Natural killer cell (primary cell): ENCODE data around the gene ATP10A. TPM values are rescaled to one million over a fixed set of nuclear protein-coding genes. Genes with fewer than 3 reads are reported as not detected.
A peak's percentile ranks its signal among the peaks of the same experiment; 100 is the strongest.

ENCODE experiments used
- ATAC-seq, 3 donors: fragments of 150-1000 bp in 2 of 3; fragments of 200-7000 bp in 1 of 3; cut with Tn5 transposase; 1 replicate in 1 of 3; 2 replicates in 2 of 3; pipeline ENCODE4 v1.10.0; 2021; ENCODE audit warnings: mild to moderate bottlenecking in 2 of 3, moderate library complexity in 2 of 3
- DNase-seq, 2 donors: peaks; one replicate each; pipeline versions ENCODE4 v3.0.0 to v3.0.0-alpha.2; 2013 to 2021; ENCODE audit warnings: mixed read lengths in 1 of 2
- H3K27ac ChIP-seq: one replicate; pipeline ENCODE4 v1.5.1; 2013; ENCODE audit warnings: mild to moderate bottlenecking, low read length
- H3K27me3 ChIP-seq: one replicate; pipeline ENCODE4 v1.6.1; 2013; ENCODE audit warnings: low read length; ENCODE audit not compliant: control insufficient read depth, insufficient read depth
- H3K36me3 ChIP-seq: one replicate; pipeline ENCODE4 v1.6.1; 2013; ENCODE audit warnings: low read length; ENCODE audit not compliant: control insufficient read depth, insufficient read depth
- H3K4me1 ChIP-seq: one replicate; pipeline ENCODE4 v1.6.1; 2013; ENCODE audit warnings: low read length; ENCODE audit not compliant: control insufficient read depth, insufficient read depth
- H3K4me3 ChIP-seq: one replicate; pipeline ENCODE4 v1.5.1; 2013; ENCODE audit warnings: low read length
- H3K9me3 ChIP-seq: one replicate; pipeline ENCODE4 v1.6.1; 2013; ENCODE audit warnings: low read length; ENCODE audit not compliant: control insufficient read depth, insufficient read depth
- H3K27ac Mint-ChIP-seq, 2 donors: one replicate each; pipeline ENCODE4 v1.8.0; 2022; ENCODE audit warnings: mild to moderate bottlenecking in 2 of 2, mixed read lengths in 2 of 2, moderate library complexity in 1 of 2
- H3K27me3 Mint-ChIP-seq, 2 donors: one replicate each; pipeline ENCODE4 v1.8.0; 2022; ENCODE audit warnings: low read depth in 2 of 2, mixed read lengths in 2 of 2
- H3K36me3 Mint-ChIP-seq: one replicate; pipeline ENCODE4 v1.8.0; 2022; ENCODE audit warnings: mixed read lengths
- H3K4me1 Mint-ChIP-seq, 2 donors: one replicate each; pipeline ENCODE4 v1.8.0; 2022; ENCODE audit warnings: mixed read lengths in 2 of 2
- H3K4me3 Mint-ChIP-seq: one replicate; pipeline ENCODE4 v1.8.0; 2022; ENCODE audit warnings: mild to moderate bottlenecking, moderate library complexity, mixed read lengths
- H3K9me3 Mint-ChIP-seq, 2 donors: one replicate each; pipeline ENCODE4 v1.8.0; 2022; ENCODE audit warnings: mixed read lengths in 2 of 2
- WGBS: methylation state at CpG from one replicate; pipeline ENCODE4 v1.1.7; 2013; ENCODE audit warnings: missing lambda C conversion rate; ENCODE audit not compliant: insufficient coverage; 5-methylcytosine and 5-hydroxymethylcytosine counted together
- intact Hi-C: fragments of 100-400 bp; cut with micrococcal nuclease; formaldehyde crosslinking; loops from one replicate; pipeline ENCODE4 v1.14.2; 2022
- total RNA-seq, 4 donors: library from RNA; stranded (reverse); fragments of 120-200 nt in 1 of 4; gene quantifications; one replicate each; pipeline versions ENCODE4 v1.2.3 to v1.2.4, GENCODE V29; 2013 to 2022
- TF ChIP-seq, protein P1 (sequence below): fragments of 200-600 bp; IDR thresholded peaks from one replicate; pipeline ENCODE4 v1.8.0; 2022; ENCODE audit warnings: antibody characterized with exemption

ATP10A gene
- total RNA-seq, 3 donors from 2014 or later (not counting 1 experiment from before 2014, with no cell fraction given): 50.1 to 67.0 (median 51.2) TPM

GRCh38 chr15:25711691-25712090, 151.4 kb downstream of the ATP10A start:
- peak overlapping the region in 1 of 2 donors; percentile 53 for H3K27ac Mint-ChIP-seq
- intact Hi-C loops: no loop called here
- H3K27ac ChIP-seq: no peak overlapping the region
- H3K9me3 ChIP-seq: no peaks in the 10 kb centered on the region
- DNase-seq: no peak
- H3K36me3 ChIP-seq: peaks cover 7% of the 10 kb centered on the region
- no peak overlapping the region for H3K4me3 ChIP-seq
- TF ChIP-seq, protein P1, sequence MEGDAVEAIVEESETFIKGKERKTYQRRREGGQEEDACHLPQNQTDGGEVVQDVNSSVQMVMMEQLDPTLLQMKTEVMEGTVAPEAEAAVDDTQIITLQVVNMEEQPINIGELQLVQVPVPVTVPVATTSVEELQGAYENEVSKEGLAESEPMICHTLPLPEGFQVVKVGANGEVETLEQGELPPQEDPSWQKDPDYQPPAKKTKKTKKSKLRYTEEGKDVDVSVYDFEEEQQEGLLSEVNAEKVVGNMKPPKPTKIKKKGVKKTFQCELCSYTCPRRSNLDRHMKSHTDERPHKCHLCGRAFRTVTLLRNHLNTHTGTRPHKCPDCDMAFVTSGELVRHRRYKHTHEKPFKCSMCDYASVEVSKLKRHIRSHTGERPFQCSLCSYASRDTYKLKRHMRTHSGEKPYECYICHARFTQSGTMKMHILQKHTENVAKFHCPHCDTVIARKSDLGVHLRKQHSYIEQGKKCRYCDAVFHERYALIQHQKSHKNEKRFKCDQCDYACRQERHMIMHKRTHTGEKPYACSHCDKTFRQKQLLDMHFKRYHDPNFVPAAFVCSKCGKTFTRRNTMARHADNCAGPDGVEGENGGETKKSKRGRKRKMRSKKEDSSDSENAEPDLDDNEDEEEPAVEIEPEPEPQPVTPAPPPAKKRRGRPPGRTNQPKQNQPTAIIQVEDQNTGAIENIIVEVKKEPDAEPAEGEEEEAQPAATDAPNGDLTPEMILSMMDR: no peak
- H3K4me1 Mint-ChIP-seq: no peaks in the 10 kb centered on the region
- 88% methylated on average over 8 of the region's 8 CpGs for WGBS
- no peaks in the 10 kb centered on the region for H3K27me3 Mint-ChIP-seq
- no peak overlapping the region for H3K4me3 Mint-ChIP-seq
- H3K9me3 Mint-ChIP-seq: no peaks in the 10 kb centered on the region
- no peaks in the 10 kb centered on the region for H3K36me3 Mint-ChIP-seq
- no peaks in the 10 kb centered on the region for H3K27me3 ChIP-seq
- ATAC-seq: no peak
- H3K4me1 ChIP-seq: no peaks in the 10 kb centered on the region

- H3K4me3 ChIP-seq: no peak overlapping the region
- Mint-ChIP-seq H3K27ac (no peak overlapping the region), H3K9me3 (no peaks in the 10 kb centered on the region), H3K27me3 (no peaks in the 10 kb centered on the region), H3K4me3 (no peak overlapping the region), H3K4me1 (no peaks in the 10 kb centered on the region), H3K36me3 (no peaks in the 10 kb centered on the region)
- no peak for DNase-seq
- TF ChIP-seq, protein P1: no peak
- no peaks in the 10 kb centered on the region for H3K4me1 ChIP-seq
- WGBS: 87% methylated on average over 9 of the region's 9 CpGs
- no peak overlapping the region for H3K27ac ChIP-seq
- intact Hi-C loops: no loop called here
- no peaks in the 10 kb centered on the region for H3K27me3 ChIP-seq
- no peaks in the 10 kb centered on the region for H3K9me3 ChIP-seq
- peaks cover 7% of the 10 kb centered on the region for H3K36me3 ChIP-seq
- no peak for ATAC-seq
Measured at GRCh38 chr15:25711164-25711563, 152.0 kb downstream of the ATP10A start.

- H3K36me3 Mint-ChIP-seq: no peaks in the 10 kb centered on the region
- H3K27me3 Mint-ChIP-seq: no peaks in the 10 kb centered on the region
- peak; percentile 34 to 59 for DNase-seq
- no peak overlapping the region for H3K27ac Mint-ChIP-seq
- peaks cover 7% of the 10 kb centered on the region for H3K36me3 ChIP-seq
- no peak overlapping the region for H3K4me3 Mint-ChIP-seq
- TF ChIP-seq, protein P1: peak; percentile 63
- H3K4me3 ChIP-seq: no peak overlapping the region
- no peaks in the 10 kb centered on the region for H3K9me3 ChIP-seq
- WGBS: 49% methylated on average over 10 of the region's 10 CpGs
- intact Hi-C loops: no loop called here
- H3K4me1 ChIP-seq: no peaks in the 10 kb centered on the region
- peak in 2 of 3 donors; percentile 57 to 79 for ATAC-seq
- no peaks in the 10 kb centered on the region for H3K27me3 ChIP-seq
- H3K9me3 Mint-ChIP-seq: no peaks in the 10 kb centered on the region
- H3K4me1 Mint-ChIP-seq: no peaks in the 10 kb centered on the region
- no peak overlapping the region for H3K27ac ChIP-seq
Measured at GRCh38 chr15:25710184-25710583, 152.9 kb downstream of the ATP10A start.

- 94% methylated on average over 19 of the region's 19 CpGs for WGBS
- H3K27me3 Mint-ChIP-seq: no peaks in the 10 kb centered on the region
- H3K4me3 Mint-ChIP-seq: no peak overlapping the region
- no peak overlapping the region for H3K4me3 ChIP-seq
- H3K9me3 ChIP-seq: no peaks in the 10 kb centered on the region
- no peak for ATAC-seq
- DNase-seq: no peak
- no peaks in the 10 kb centered on the region for H3K9me3 Mint-ChIP-seq
- H3K27ac ChIP-seq: no peak overlapping the region
- H3K27ac Mint-ChIP-seq: no peak overlapping the region
- H3K4me1 Mint-ChIP-seq: no peaks in the 10 kb centered on the region
- no peaks in the 10 kb centered on the region for H3K27me3 ChIP-seq
- intact Hi-C loops: no loop called here
- TF ChIP-seq, protein P1: no peak
- no peaks in the 10 kb centered on the region for H3K4me1 ChIP-seq
- peaks cover 7% of the 10 kb centered on the region for H3K36me3 ChIP-seq
- H3K36me3 Mint-ChIP-seq: no peaks in the 10 kb centered on the region
Measured at GRCh38 chr15:25709437-25710159, 153.5 kb downstream of the ATP10A start.
